ENCODE measurements around the gene PRDX3. TPM values are rescaled to one million over a fixed set of nuclear protein-coding genes. Genes with fewer than 3 reads are reported as not detected.

PRDX3 gene
- total RNA-seq, 1 experiment from 2014 or later: 167 TPM

- peak overlapping the region; percentile 95; the same call in 1 of the 2 replicates for H3K27ac Mint-ChIP-seq
- TF ChIP-seq GTF2I (CRISPR knock-in tag; conservative IDR thresholded peaks at IDR 0.05) (0 out of 2 replicates have a peak, but pooled peaks have one; percentile 31), SMAD4 (CRISPR knock-in tag; IDR thresholded peaks at IDR 0.05) (no peak)
- H3K4me3 Mint-ChIP-seq: peak overlapping the region; percentile 87
- ChIA-PET CTCF (interaction anchor here (0.5 to 4.5 kb wide), 42 partner anchors 7 to 439 kb away, joined by 3 to 59 read pairs (median 5); partner anchors contain the start of gene SFXN4), POLR2A (interaction anchor here (0.9 kb wide), 1 partner anchor 41 kb away, joined by 4 read pairs; the partner anchor contains the start of gene SFXN4)
- ATAC-seq (peak; percentile 7; the same call in 1 of the 2 replicates), DNase-seq (ENCODE audit: low spot score) (peak; percentile 38)
- H3K27me3 Mint-ChIP-seq (ENCODE audit: low read depth): peaks cover 18% of the 10 kb centered on the region
- peaks cover 27% of the 10 kb centered on the region for H3K4me1 Mint-ChIP-seq
- no peaks in the 10 kb centered on the region for H3K9me3 Mint-ChIP-seq
- no peaks in the 10 kb centered on the region for H3K36me3 Mint-ChIP-seq
Observed at GRCh38 chr10:119205894-119206602, 27.4 kb upstream of the PRDX3 start.

- CTCF ChIA-PET: interaction anchor here (0.7 to 1.9 kb wide), 7 partner anchors 9 to 287 kb away, joined by 3 to 9 read pairs (median 5); no protein-coding TSS in a partner anchor
- DNase-seq (ENCODE audit: low spot score): no peak
- Mint-ChIP-seq H3K4me1 (peaks cover 14% of the 10 kb centered on the region), H3K4me3 (no peak overlapping the region), H3K27me3 (ENCODE audit: low read depth) (peaks cover 2% of the 10 kb centered on the region), H3K36me3 (no peaks in the 10 kb centered on the region), H3K27ac (no peak overlapping the region), H3K9me3 (no peaks in the 10 kb centered on the region)
- POLR2A ChIA-PET: no interaction called here
- no peak for ATAC-seq
- TF ChIP-seq ATF3 (CRISPR knock-in tag; conservative IDR thresholded peaks at IDR 0.05) (no peak), HMGXB4 (CRISPR knock-in tag; IDR thresholded peaks at IDR 0.05) (no peak), ZBTB21 (CRISPR knock-in tag; IDR thresholded peaks at IDR 0.05; ENCODE audit: borderline replicate concordance) (no peak), ESRRA (CRISPR knock-in tag; IDR thresholded peaks at IDR 0.05; ENCODE audit: borderline replicate concordance) (no peak), NR2C2 (CRISPR knock-in tag; IDR thresholded peaks at IDR 0.05) (no peak), MYBL2 (CRISPR knock-in tag; IDR thresholded peaks at IDR 0.05) (no peak), ZNF121 (CRISPR knock-in tag; IDR thresholded peaks at IDR 0.05) (no peak), NFYB (CRISPR knock-in tag; conservative IDR thresholded peaks at IDR 0.05; ENCODE audit: low read depth) (no peak), CTCF (IDR thresholded peaks at IDR 0.05) (no peak), RELA (CRISPR knock-in tag; IDR thresholded peaks at IDR 0.05; ENCODE audit: borderline replicate concordance) (no peak), ZNF532 (CRISPR knock-in tag; IDR thresholded peaks at IDR 0.05; ENCODE audit: borderline replicate concordance) (no peak), TP53 (CRISPR knock-in tag; IDR thresholded peaks at IDR 0.05) (no peak), ARID4B (CRISPR knock-in tag; IDR thresholded peaks at IDR 0.05; ENCODE audit: borderline replicate concordance) (no peak), EMX1 (CRISPR knock-in tag; IDR thresholded peaks at IDR 0.05) (no peak), ZNF396 (CRISPR knock-in tag; IDR thresholded peaks at IDR 0.05; ENCODE audit: borderline replicate concordance) (no peak), ZNF416 (CRISPR knock-in tag; IDR thresholded peaks at IDR 0.05) (no peak), IRF1 (CRISPR knock-in tag; IDR thresholded peaks at IDR 0.05) (no peak)
Observed at GRCh38 chr10:119203006-119203405, 24.4 kb upstream of the PRDX3 start.
